ENCODE results near the gene PPM1M. TPM values are rescaled to one million over a fixed set of nuclear protein-coding genes. Genes with fewer than 3 reads are reported as not detected.

Gene PPM1M
- total and polyA plus RNA-seq, 10 of the 15 experiments (the other 5 are each of a cell fraction or from before 2014, with no cell fraction given), result 7.3 to 24.8 (median 15.8) TPM

DNA sequence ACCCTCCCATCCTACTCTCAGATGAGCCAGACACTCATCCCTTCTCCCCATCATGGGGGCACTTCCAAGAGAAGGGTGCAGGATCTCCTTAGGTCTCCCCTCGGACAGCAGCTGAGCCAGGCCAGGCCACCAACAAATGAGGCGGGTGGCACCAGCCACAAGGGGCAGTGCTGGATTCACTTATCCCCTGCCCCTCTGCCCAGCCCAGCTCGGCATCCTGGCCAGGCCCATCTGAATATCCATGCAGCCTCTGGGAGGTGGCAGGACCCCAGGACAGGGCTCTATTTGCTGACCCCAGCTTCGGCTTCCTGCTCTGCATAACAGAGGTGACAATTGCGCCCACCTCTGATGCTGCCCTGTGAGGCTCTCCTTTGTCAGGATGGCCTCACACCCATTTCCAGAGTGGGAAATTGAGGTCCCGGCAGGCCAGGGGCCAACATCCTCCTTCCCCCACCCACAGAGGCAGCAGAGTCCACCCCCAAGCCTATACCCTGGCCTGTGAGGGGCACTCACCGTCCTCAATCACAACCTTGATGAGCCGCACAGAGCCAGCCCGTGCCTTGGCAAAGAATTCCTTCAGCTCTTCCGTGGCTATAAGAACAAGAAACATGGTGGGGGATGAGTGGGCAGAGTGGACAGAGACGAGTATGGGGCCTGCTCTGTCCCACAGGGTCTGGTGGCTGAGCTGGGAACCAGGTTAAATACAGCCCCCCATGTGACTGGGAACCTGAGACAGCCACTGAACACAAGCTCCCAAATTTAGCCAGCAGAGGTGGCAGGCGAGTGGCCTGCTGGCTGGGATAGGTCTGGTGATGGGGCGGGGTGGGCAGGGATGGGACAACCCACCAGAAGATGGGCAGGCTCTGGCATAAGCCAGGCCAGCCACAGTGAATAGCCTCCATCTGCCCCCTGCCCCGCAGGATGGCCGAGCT, 10.8 kb upstream of the PPM1M start:
- intact Hi-C loops (cut with micrococcal nuclease; ENCODE audit: unreplicated experiment), result no loop called here
- no peak overlapping the region for H3K4me3 ChIP-seq
- TF ChIP-seq ZBTB33 (IDR thresholded peaks at IDR 0.05), result no peak
- TF ChIP-seq MEF2A (IDR thresholded peaks at IDR 0.05; ENCODE audit: insufficient read depth, low read depth, low read length), result no peak
- TF ChIP-seq CREM (IDR thresholded peaks at IDR 0.05; ENCODE audit: low read depth), result no peak
- TF ChIP-seq RAD21 (IDR thresholded peaks at IDR 0.05; ENCODE audit: insufficient read depth, low read depth, low read length), result no peak
- TF ChIP-seq GATAD2B (conservative IDR thresholded peaks at IDR 0.05; ENCODE audit: low read depth), result no peak
- TF ChIP-seq, protein P1, sequence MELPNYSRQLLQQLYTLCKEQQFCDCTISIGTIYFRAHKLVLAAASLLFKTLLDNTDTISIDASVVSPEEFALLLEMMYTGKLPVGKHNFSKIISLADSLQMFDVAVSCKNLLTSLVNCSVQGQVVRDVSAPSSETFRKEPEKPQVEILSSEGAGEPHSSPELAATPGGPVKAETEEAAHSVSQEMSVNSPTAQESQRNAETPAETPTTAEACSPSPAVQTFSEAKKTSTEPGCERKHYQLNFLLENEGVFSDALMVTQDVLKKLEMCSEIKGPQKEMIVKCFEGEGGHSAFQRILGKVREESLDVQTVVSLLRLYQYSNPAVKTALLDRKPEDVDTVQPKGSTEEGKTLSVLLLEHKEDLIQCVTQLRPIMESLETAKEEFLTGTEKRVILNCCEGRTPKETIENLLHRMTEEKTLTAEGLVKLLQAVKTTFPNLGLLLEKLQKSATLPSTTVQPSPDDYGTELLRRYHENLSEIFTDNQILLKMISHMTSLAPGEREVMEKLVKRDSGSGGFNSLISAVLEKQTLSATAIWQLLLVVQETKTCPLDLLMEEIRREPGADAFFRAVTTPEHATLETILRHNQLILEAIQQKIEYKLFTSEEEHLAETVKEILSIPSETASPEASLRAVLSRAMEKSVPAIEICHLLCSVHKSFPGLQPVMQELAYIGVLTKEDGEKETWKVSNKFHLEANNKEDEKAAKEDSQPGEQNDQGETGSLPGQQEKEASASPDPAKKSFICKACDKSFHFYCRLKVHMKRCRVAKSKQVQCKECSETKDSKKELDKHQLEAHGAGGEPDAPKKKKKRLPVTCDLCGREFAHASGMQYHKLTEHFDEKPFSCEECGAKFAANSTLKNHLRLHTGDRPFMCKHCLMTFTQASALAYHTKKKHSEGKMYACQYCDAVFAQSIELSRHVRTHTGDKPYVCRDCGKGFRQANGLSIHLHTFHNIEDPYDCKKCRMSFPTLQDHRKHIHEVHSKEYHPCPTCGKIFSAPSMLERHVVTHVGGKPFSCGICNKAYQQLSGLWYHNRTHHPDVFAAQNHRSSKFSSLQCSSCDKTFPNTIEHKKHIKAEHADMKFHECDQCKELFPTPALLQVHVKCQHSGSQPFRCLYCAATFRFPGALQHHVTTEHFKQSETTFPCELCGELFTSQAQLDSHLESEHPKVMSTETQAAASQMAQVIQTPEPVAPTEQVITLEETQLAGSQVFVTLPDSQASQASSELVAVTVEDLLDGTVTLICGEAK (IDR thresholded peaks at IDR 0.05; ENCODE audit: borderline replicate concordance), result no peak
- no peak for TF ChIP-seq CBFB (IDR thresholded peaks at IDR 0.05; ENCODE audit: low read depth)
- H3K27ac ChIP-seq (ENCODE audit: control insufficient read depth, insufficient read depth), result no peak overlapping the region
- peaks cover 31% of the 10 kb centered on the region for H3K79me2 ChIP-seq (ENCODE audit: control insufficient read depth, insufficient read depth, low read length)
- ChIA-PET SMC1A (ENCODE audit: uncharacterized antibody, unreplicated experiment) (interaction anchor here (0.8 to 4.2 kb wide), 11 partner anchors 9 to 105 kb away, joined by 3 to 18 read pairs (median 3); partner anchors contain the start of genes GLYCTK and TLR9), RAD21 (ENCODE audit: unreplicated experiment) (interaction anchor here (1.0 to 2.1 kb wide), 3 partner anchors 10 to 104 kb away, joined by 4 to 10 read pairs (median 7); partner anchors contain the start of gene TLR9), CTCF (interaction anchor here (0.7 to 5.7 kb wide), 8 partner anchors 9 to 134 kb away, joined by 3 to 67 read pairs (median 5); partner anchors contain the start of genes GLYCTK and TLR9), POLR2A (interaction anchor here (0.6 to 0.9 kb wide), 5 partner anchors 9 to 44 kb away, joined by 3 to 4 read pairs (median 3); partner anchors contain the start of gene TLR9)
- no peak overlapping the region for H3K4me2 ChIP-seq (ENCODE audit: control insufficient read depth, insufficient read depth)
- H2AFZ ChIP-seq (ENCODE audit: control insufficient read depth, low read depth, low read length), result no peak overlapping the region
- no peak for FAIRE-seq
- no peak for ATAC-seq
- BruUV-seq (replicated peaks), result no TSS peak
- peaks cover 17% of the 10 kb centered on the region for H3K4me1 ChIP-seq (ENCODE audit: control insufficient read depth, insufficient read depth, low read length)
- DNase-seq (ENCODE audit: low read depth, low spot score), result no peak
- H3K27me3 ChIP-seq (replicated peaks in 1 of 2; ENCODE audit: control insufficient read depth in 2 of 2, insufficient read depth in 2 of 2, low read length in 1 of 2), result no peaks in the 10 kb centered on the region
- no peaks in the 10 kb centered on the region for H4K20me1 ChIP-seq (ENCODE audit: control insufficient read depth, insufficient read depth)
- H3K9me3 ChIP-seq (replicated peaks; ENCODE audit: control insufficient read depth, insufficient read depth, low read length), result no peaks in the 10 kb centered on the region
- 88% methylated on average over 12 of the region's 15 CpGs for WGBS (ENCODE audit: insufficient coverage, insufficient replicate concordance, low lambda C conversion rate, missing lambda C conversion rate)
- in situ Hi-C loops (cut with MboI), result loop anchor here (5.0 kb wide), 1 partner anchor 108 kb away; no protein-coding TSS in a partner anchor
- no peak overlapping the region for H3K9ac ChIP-seq (ENCODE audit: control insufficient read depth, insufficient read depth, low read length)
- peaks cover 10 to 17% of the 10 kb centered on the region in 2 experiments for H3K36me3 ChIP-seq (ENCODE audit: control insufficient read depth in 2 of 2, insufficient read depth in 2 of 2, low read length in 1 of 2)
